Osteoblast (primary cell): ENCODE measurements around the gene MILR1. TPM values are rescaled to one million over a fixed set of nuclear protein-coding genes. Genes with fewer than 3 reads are reported as not detected.
A peak's percentile ranks its signal among the peaks of the same experiment; 100 is the strongest.
"Not testable (repeated sequence)": the region's sequence is repeated elsewhere in the genome, so short reads cannot be mapped to it uniquely, and the experiment has no call there.

Experiments
- DNase-seq: peaks from one replicate; pipeline ENCODE4 v3.0.0; 2011; ENCODE audit warnings: low spot score, mixed read lengths; ENCODE audit not compliant: insufficient read length; ENCODE audit errors: missing footprints
- H2AFZ ChIP-seq: 2 replicates; pipeline ENCODE4 v1.6.0; 2011; ENCODE audit warnings: mild to moderate bottlenecking, low read length
- H3K27ac ChIP-seq: 2 replicates; pipeline ENCODE4 v1.5.1; 2011; ENCODE audit warnings: mild to moderate bottlenecking, low read depth, low read length, moderate library complexity
- H3K27me3 ChIP-seq: 2 replicates; pipeline ENCODE4 v1.6.0; 2012; ENCODE audit warnings: mild to moderate bottlenecking, control low read depth, inconsistent platforms, low read length, moderate library complexity; ENCODE audit not compliant: insufficient read depth
- H3K36me3 ChIP-seq: 2 replicates; pipeline ENCODE4 v1.5.1; 2011; ENCODE audit warnings: mild to moderate bottlenecking, low read length, control low read depth, moderate library complexity; ENCODE audit not compliant: insufficient read depth
- H3K4me1 ChIP-seq: 2 replicates; pipeline ENCODE4 v1.5.1; 2011; ENCODE audit warnings: mild to moderate bottlenecking, low read length, control low read depth, moderate library complexity; ENCODE audit not compliant: insufficient read depth
- H3K4me2 ChIP-seq: 2 replicates; pipeline ENCODE4 v1.6.0; 2011; ENCODE audit warnings: mild to moderate bottlenecking, low read length; ENCODE audit not compliant: insufficient read depth
- H3K4me3 ChIP-seq: fragments of 200-600 bp; sonication (generic); 3 replicates; pipeline ENCODE4 v1.5.1; 2012; ENCODE audit warnings: mild to moderate bottlenecking, low read length, inconsistent platforms; ENCODE audit not compliant: insufficient read depth
- H3K79me2 ChIP-seq: 2 replicates; pipeline ENCODE4 v1.6.0; 2012; ENCODE audit warnings: mild to moderate bottlenecking, low read length, control low read depth, inconsistent platforms; ENCODE audit not compliant: insufficient read depth
- H3K9me3 ChIP-seq: 2 replicates; pipeline ENCODE4 v1.5.1; 2011; ENCODE audit warnings: low read depth, low read length, control low read depth
- H4K20me1 ChIP-seq: 2 replicates; pipeline ENCODE4 v1.6.0; 2012; ENCODE audit warnings: mild to moderate bottlenecking, low read length, control low read depth; ENCODE audit not compliant: insufficient read depth
- total RNA-seq: library from RNA; depleted of rRNA; stranded (reverse); fragments of >200 nt; gene quantifications from 2 replicates; pipeline ENCODE4 v1.2.3, GENCODE V29; 2012
- TF ChIP-seq, protein P1 (sequence below): IDR thresholded peaks from 2 replicates; pipeline ENCODE4 v1.5.1; 2011; ENCODE audit warnings: mild to moderate bottlenecking, low read depth, low read length, moderate library complexity; ENCODE audit errors: extremely low read depth

The MILR1 gene
- total RNA-seq, 1 donor = 12.3 TPM

DNA sequence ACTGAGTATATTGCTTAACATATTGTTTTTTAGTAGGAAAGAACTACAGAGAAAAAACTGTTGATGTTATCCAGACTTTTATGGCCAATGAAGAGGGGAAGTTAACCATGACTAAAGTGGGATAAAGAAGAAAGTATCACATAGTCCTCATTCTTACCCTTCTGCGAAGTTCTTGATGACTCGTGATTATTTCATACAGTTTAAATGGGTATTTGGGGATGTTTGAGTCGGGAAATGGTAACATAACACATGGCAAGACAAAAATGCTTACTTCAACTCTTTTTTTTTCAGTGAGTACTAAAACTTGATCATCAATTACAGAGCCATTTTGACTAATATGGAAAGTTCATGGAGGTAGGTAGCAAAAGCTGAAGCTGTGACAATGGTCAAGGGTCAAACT, 43.1 kb downstream of the MILR1 start:
- no peak overlapping the region for H2AFZ ChIP-seq
- no peaks in the 10 kb centered on the region for H4K20me1 ChIP-seq
- H3K79me2 ChIP-seq = peaks cover 29% of the 10 kb centered on the region
- no peaks in the 10 kb centered on the region for H3K27me3 ChIP-seq
- no peaks in the 10 kb centered on the region for H3K9me3 ChIP-seq
- TF ChIP-seq, protein P1, sequence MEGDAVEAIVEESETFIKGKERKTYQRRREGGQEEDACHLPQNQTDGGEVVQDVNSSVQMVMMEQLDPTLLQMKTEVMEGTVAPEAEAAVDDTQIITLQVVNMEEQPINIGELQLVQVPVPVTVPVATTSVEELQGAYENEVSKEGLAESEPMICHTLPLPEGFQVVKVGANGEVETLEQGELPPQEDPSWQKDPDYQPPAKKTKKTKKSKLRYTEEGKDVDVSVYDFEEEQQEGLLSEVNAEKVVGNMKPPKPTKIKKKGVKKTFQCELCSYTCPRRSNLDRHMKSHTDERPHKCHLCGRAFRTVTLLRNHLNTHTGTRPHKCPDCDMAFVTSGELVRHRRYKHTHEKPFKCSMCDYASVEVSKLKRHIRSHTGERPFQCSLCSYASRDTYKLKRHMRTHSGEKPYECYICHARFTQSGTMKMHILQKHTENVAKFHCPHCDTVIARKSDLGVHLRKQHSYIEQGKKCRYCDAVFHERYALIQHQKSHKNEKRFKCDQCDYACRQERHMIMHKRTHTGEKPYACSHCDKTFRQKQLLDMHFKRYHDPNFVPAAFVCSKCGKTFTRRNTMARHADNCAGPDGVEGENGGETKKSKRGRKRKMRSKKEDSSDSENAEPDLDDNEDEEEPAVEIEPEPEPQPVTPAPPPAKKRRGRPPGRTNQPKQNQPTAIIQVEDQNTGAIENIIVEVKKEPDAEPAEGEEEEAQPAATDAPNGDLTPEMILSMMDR = no peak
- H3K4me3 ChIP-seq = no peak overlapping the region
- H3K36me3 ChIP-seq = peaks cover 28% of the 10 kb centered on the region
- H3K27ac ChIP-seq = no peak overlapping the region
- H3K4me2 ChIP-seq = no peak overlapping the region
- peaks cover 16% of the 10 kb centered on the region for H3K4me1 ChIP-seq
- no peak for DNase-seq

DNA sequence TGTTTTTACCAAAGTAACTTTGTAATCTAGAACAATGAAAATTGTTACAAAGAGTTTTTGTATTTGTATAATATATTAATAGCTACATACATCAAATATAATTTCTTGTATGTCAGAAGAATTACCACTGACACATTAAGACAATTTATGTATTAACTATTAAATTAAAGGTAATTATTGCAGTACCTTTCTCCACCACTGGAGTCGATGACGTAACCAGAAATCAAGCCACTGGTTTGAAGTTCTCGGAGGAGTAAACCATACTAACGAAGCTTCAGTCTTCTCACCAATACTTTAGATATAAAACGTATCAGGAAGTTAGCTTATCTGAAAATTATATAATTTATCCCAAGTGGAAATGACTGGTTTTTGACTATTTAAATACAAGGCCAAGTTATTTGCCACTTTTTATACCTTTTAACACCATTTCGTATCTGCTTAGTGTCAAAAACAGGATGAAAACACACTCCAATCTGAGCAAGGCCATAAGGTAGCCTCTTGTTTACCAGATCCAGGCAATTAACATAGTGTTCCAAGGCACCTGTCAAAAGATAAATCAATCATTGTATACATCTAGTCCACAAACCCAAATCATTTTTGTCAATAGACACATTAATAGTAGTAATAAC, 43.7 kb downstream of the MILR1 start:
- H3K27ac ChIP-seq = no peak overlapping the region
- peaks cover 29% of the 10 kb centered on the region for H3K79me2 ChIP-seq
- no peak for DNase-seq
- H4K20me1 ChIP-seq = peaks cover under 1% of the 10 kb centered on the region
- no peak overlapping the region for H2AFZ ChIP-seq
- H3K9me3 ChIP-seq = no peaks in the 10 kb centered on the region
- no peaks in the 10 kb centered on the region for H3K27me3 ChIP-seq
- H3K4me1 ChIP-seq = peaks cover 22% of the 10 kb centered on the region
- TF ChIP-seq, protein P1 = peak; percentile 48
- no peak overlapping the region for H3K4me2 ChIP-seq
- H3K36me3 ChIP-seq = peaks cover 29% of the 10 kb centered on the region
- no peak overlapping the region for H3K4me3 ChIP-seq

- Histone ChIP-seq H3K36me3 (peaks cover 36% of the 10 kb centered on the region), H3K27ac (no peak overlapping the region), H3K4me3 (no peak overlapping the region), H2AFZ (no peak overlapping the region), H3K4me2 (peak overlapping the region; percentile 24), H3K4me1 (peaks cover 37% of the 10 kb centered on the region), H3K9me3 (no peaks in the 10 kb centered on the region), H4K20me1 (peaks cover 16% of the 10 kb centered on the region), H3K79me2 (peaks cover 29% of the 10 kb centered on the region), H3K27me3 (no peaks in the 10 kb centered on the region)
- TF ChIP-seq, protein P1 = no peak
- DNase-seq = no peak
Observed at GRCh38 chr17:64494121-64494520, 45.2 kb downstream of the MILR1 start.

- peaks cover 35% of the 10 kb centered on the region for H3K79me2 ChIP-seq
- H2AFZ ChIP-seq, H3K9me3 ChIP-seq, DNase-seq, H3K27ac ChIP-seq, H3K4me3 ChIP-seq, H3K27me3 ChIP-seq: not testable (repeated sequence)
- H3K4me2 ChIP-seq = peak overlapping the region; percentile 98
- peaks cover 40% of the 10 kb centered on the region for H3K36me3 ChIP-seq
- H4K20me1 ChIP-seq = peaks cover 23% of the 10 kb centered on the region
- peaks cover 44% of the 10 kb centered on the region for H3K4me1 ChIP-seq
Observed at GRCh38 chr17:64495300-64495699, 46.4 kb downstream of the MILR1 start.
